Fibroblast of lung (primary cell): ENCODE data around the gene GLIS1.

Experiments used
- EZH2 ChIP-seq: IDR thresholded peaks from 2 replicates; pipeline ENCODE4 v1.5.1; 2012; ENCODE audit warnings: low read length, control low read depth, mild to moderate bottlenecking; ENCODE audit errors: missing control alignments
- TF ChIP-seq, protein P1 (sequence below), 2 donors: IDR thresholded peaks in 1 of 2; conservative IDR thresholded peaks in 1 of 2; 1 replicate in 1 of 2; 2 replicates in 1 of 2; pipeline ENCODE4 v1.5.1; 2011 to 2012; ENCODE audit warnings: low read length in 2 of 2, control low read depth in 1 of 2, inconsistent platforms in 1 of 2, low read depth in 1 of 2, mild to moderate bottlenecking in 1 of 2

- no peak for TF ChIP-seq EZH2
- TF ChIP-seq, protein P1, sequence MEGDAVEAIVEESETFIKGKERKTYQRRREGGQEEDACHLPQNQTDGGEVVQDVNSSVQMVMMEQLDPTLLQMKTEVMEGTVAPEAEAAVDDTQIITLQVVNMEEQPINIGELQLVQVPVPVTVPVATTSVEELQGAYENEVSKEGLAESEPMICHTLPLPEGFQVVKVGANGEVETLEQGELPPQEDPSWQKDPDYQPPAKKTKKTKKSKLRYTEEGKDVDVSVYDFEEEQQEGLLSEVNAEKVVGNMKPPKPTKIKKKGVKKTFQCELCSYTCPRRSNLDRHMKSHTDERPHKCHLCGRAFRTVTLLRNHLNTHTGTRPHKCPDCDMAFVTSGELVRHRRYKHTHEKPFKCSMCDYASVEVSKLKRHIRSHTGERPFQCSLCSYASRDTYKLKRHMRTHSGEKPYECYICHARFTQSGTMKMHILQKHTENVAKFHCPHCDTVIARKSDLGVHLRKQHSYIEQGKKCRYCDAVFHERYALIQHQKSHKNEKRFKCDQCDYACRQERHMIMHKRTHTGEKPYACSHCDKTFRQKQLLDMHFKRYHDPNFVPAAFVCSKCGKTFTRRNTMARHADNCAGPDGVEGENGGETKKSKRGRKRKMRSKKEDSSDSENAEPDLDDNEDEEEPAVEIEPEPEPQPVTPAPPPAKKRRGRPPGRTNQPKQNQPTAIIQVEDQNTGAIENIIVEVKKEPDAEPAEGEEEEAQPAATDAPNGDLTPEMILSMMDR (conservative IDR thresholded peaks at IDR 0.05 in 1 of 2, IDR thresholded peaks at IDR 0.05 in 1 of 2; ENCODE audit: low read depth in 1 of 2, low read length in 2 of 2): no peak
These were observed 221.1 kb downstream of the GLIS1 start for GRCh38 chr1:53517821-53518352.
